Dermis microvascular lymphatic vessel endothelial cell (primary cell): ENCODE measurements around the gene OGFOD3. TPM values are rescaled to one million over a fixed set of nuclear protein-coding genes. Genes with fewer than 3 reads are reported as not detected.
"Not testable (repeated sequence)": the region's sequence is repeated elsewhere in the genome, so short reads cannot be mapped to it uniquely, and the experiment has no call there.

Source experiments
- DNase-seq, 2 donors: peaks; one replicate each; pipeline versions ENCODE4 v3.0.0 to v3.0.0-alpha.2; 2010; ENCODE audit warnings: low read depth in 2 of 2
- total RNA-seq: library from RNA; depleted of rRNA; stranded (reverse); fragments of >200 nt; gene quantifications from 2 replicates; pipeline ENCODE4 v1.2.1, GENCODE V29; 2014

OGFOD3 gene
- total RNA-seq, 1 donor from 2014 or later: 24.1 TPM

DNA sequence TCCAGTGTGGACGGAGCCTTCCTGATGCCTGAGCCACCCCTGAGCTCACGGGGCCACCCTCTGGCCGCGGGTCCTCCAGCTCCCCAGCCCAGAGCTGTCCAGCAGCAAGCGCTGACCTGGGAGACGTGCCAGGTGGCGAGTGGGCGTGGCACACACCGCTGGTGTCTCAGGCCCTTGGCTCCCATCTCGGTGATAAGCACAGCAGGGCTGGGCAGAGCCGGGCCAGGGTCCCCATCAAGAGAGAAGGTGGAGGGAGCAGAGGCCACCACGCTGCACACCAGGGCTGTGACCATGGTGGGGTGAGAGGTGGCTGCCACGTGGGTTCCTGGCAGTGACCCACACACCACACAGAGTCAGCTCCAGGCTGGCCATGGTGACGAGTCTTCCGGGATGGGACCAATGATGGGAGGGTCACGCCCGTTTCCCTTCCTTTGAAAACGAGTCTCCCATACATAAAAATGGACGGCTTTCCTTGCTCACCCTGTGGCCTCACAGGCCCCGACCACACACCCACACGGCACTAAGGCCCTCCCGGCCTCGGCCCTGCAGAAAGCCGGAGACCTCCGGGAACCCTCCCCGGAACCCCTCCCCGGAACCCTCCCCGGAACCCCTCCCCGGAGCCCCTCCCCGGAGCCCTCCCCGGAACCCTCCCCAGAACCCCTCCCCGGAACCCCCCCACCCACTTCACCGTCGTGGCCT lies 30.0 kb downstream of the OGFOD3 start:
- no peak for DNase-seq

DNA sequence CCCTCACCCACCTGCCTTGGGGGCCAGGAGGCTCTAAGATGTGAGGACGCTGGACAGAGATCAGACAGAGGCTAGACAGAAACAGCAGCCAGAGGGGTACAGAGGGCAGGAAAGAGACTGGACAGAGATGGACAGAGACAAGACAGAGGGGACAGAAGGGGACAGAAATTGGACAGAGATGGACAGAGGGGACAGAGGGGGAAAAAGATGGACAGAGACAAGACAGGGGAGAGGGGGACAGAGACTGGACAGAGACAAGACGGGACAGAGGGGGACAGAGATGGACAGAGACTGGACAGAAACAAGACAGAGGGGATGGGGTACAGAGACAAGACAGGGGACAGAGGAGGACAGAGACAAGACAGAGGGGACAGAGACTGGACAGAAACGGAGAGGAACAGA lies 30.7 kb downstream of the OGFOD3 start:
- no peak for DNase-seq

DNA sequence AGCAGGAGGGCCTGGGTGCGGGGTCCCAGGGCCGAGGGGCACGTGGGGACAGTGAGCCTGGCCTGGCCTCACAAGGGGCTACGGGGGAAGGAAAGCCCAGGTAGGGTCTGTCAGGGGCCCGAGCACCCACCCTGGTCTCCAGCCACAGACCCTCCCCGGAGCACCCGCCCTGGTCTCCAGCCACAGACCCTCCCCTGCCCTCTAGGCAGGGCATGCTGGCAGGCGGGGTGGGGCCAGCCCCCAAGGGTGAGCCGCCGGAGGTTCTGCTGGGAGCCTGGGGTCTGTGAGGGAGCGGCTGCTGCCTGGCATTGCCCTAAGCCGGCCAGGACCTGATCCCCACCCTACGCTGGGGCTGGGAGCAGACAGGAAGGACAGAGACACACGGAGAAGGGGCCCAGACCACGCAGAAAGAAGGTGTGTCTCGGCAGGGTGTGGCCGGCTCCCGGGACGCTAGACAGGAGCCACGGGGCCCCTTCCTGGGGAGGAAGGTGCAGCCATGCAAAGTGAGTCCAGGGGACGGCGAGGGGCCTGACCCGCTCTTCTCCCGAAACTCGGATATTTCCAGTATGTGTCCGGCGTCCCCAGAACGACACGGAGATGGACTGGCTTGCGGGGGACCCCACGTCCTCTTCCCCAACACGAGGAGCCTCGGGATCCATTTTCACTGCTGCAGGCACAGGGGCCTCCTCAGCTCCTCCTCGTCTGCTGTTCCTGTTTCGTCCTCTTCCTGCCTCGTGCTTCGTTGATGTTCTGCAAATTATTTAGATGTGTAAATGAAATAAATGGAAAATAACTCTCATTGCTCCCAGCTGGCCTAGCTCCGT lies 31.3 kb downstream of the OGFOD3 start:
- no peak for DNase-seq

DNA sequence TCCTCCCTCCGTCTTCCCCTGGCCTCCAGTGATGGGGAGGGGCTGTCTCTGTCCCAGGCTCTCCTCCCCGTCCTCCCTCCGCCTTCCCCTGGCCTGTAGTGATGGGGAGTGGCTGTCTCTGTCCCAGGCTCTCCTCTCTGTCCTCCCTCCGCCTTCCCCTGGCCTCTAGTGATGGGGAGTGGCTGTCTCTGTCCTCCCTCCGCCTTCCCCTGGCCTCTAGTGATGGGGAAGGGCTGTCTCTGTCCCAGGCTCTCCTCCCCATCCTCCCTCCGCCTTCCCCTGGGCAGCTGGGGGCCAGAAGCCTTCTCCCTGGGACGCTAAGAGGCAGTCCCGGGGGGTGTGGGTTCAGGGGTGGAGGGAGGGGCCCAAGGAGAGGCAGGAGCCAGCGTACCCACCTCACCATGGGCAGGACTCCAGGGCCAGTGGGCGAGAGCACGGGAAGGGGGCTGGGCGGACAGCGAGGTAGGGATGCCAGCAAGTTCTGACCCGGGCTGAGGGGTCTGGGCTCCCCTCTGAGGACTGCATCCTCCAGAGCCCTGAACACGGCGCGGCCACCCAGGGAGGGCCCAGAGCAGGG lies 32.0 kb downstream of the OGFOD3 start:
- DNase-seq: no peak

DNA sequence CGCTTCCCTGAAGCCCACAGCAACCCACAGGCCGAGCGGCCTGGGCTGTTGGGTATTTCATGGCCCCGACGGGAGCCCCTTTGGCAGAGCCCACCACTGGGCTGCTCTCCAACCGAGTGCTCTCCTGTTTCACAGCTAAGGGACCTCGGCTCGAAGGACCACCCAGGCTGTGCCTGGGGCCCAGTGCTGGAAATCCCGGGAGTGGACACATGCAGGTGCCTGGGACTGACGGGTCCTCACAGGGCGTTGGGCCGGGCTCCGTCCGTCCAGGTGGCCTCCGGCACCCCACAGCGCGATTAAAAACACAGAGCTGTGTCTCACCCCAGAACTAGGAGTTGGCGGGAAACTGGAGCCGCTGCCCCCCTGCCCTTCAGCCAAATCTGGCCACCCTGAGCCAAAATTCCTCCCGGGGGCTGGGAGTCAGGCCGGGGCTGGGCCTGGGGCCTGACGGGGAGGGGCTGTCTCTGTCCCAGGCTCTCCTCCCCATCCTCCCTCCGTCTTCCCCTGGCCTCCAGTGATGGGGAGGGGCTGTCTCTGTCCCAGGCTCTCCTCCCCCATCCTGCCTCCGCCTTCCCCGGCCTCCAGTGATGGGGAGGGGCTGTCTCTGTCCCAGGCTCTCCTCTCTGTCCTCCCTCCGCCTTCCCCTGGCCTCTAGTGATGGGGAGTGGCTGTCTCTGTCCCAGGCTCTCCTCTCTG lies 32.7 kb downstream of the OGFOD3 start:
- DNase-seq: no peak

DNA sequence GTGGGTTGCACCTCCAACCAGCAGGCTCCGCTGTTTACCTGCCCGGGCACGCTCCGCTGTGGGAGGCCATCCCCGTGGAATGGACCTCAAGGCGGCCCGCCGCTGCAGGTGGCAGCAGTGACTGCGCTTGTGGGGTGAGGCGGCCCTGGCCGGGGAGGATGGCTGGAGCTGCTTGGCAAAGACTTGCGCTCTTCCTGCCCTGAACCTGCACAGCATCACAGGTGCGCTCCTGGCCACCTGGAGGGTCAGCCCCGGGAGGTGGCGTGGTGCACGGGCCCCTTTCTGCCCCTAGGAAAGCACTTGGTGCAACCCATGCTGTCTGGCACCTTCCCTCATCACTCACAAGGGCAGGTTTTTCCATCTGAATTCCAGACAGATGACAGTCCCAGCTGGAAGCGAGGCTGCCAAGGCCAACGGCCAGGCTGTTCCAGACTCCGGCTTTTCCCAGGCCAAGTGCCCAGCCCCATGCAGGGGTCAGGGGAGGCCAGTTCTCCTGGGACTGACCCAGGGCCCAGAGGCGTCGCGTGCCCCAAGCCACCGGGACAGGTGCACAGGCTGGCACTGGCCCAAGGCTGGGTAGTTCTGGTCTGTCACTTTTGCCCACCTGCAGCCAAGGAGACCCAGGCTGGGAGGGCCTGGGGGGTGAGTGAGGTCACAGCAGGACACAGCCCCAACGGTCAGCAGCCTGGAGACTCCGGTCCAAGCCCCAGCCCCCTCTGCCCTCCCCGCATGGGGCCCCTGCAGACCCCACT lies 33.5 kb downstream of the OGFOD3 start:
- DNase-seq: no peak

DNA sequence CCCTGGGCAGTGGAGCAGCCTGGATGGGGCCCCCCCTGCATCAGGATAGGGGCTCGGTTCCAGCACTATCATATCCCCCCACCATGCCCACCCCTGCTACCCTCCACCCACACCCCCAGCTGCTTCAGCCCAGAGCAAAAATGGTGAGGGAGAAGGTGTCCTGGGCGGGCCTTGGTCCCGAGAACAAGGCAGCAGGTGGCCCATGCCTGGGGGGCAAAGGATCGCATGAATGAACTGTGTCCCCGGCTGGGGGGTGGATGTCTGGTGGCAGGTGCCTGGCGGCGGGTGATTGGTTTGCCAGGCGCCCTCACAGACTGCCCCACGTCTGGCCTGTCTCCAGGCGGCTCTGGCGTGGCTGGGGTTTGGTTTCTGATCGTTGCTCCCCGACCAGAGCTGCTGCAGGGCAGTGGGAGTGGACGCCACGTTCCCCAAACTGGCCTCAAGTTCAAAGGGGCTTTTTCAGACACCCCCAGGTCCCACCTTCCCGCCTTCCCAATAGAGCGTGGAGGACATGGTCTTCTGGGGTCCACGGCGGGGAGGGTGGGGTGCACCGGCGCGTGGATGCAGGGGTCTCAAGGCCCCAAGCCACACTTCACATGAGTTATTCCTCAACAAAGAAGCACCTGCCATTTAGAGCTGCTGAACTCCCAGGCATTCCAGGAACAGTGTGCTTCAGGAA lies 34.2 kb downstream of the OGFOD3 start:
- no peak for DNase-seq

DNA sequence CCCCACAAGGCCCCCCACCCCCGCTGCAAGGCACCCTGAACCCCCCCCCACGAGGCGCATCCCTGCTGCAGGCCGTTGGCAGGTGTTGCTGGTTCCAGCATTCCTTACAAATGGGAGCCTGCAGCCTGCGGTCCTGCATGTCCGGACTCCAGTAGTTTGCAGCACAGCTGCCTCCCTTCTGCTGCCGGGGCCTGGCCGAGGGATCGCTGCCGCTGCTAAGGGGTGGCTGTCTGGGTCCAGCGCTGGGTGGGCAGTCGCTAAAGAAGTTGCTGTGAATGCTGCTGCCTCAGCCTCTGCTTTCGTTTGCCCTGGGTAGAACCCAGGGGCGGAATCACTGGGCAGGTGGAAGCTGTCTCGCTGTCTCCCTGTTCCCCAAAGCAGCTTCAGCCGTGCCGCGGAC lies 35.0 kb downstream of the OGFOD3 start:
- no peak for DNase-seq

DNA sequence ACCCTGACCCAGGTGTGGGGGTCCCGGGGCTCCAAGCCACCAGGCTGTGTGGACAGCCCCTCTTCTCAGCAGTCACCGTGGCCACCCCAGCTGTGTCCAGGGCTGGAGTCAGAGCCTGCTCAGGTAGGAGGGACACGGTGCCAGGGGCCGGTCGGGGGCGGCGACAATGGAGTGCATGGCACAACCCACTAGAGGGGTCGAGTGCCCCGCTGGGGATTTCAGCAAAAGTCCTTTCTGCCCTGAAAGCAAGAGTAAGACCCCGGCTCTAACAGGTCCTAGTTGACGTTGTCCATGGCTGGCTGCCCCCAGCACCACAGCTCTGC lies 35.5 kb downstream of the OGFOD3 start:
- no peak for DNase-seq

DNA sequence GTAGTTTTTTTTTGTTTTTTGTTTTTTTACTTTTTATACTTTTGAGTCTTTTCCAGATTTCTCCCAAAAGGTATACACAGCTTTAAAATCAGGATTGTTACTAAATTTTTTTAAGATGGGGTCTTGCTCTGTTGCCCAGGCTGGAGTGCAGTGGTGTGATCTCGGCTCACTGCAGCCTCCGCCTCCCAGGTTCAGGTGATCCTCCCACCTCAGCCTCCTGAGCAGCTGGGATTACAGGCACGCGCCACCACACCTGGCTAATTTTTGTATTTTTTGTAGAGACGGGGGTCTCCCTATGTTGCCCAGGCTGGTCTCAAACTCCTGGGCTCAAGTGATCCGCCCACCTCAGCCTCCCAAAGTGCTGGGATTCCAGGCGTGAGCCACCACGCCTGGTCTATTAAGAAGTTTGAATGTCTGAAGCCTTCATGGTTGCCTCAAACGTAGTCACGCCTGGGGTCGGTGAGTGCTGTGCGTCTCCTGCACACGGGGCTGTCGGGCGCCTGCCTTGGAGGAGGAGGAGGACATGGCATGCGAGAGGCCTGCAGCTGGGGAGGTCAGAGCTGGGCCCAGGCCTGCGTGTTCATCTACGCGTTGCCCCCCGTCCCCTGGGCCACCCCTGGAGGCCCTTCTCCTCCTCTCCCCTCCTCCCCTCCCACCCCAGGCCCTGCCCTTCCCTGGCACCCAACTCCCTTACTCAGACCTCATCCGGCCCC lies 36.0 kb downstream of the OGFOD3 start:
- DNase-seq: not testable (repeated sequence)

DNA sequence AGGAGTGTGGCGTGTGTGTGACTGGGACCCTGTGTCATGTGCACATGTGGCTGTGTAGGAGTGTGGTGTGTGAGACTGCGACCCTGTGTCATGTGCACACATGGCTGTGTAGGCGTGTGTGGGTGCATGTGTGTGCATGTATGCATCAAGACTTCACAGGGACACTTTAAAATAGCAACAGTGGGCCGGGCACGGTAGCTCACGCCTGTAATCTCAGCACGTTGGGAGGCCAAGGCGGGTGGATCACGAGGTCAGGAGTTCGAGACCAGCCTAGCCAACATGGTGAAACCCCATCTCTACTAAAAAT lies 36.7 kb downstream of the OGFOD3 start:
- DNase-seq: not testable (repeated sequence)

DNA sequence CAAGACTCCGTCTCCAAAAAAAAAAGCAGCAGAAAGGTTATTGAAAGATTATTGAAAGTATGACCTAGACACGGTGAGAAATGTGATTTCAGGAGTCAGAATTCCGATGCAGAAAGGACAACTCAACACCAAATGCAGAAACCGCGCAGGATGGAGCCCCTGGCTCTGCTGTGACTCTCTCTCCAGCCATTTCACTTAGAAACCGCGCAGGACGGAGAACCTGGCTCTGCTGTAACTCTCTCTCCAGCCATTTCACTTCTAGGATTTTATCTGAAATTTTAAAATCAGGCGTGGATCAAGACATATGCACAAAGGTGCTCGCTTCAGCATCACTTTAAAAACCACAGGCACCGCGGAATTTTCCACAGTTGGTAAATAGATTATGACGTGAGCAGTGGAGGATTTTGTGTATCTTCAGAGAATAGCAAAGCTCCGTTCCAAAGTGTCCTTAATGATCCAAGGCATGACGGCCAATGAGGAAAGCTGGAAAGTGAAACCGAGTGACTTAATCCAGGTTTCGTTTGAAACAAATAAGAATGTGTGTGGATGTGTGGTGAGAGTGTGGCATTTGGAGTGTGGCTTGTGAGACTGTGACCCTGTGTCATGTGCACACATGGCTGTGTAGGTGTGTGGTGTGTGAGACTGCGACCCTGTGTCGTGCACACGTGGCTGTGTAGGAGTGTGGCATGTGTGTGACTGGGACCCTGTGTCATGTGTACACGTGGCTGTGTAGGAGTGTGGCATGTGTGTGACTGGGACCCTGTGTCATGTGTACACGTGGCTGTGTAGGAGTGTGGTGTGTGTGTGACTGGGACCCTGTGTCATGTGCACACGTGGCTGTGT lies 37.3 kb downstream of the OGFOD3 start:
- no peak for DNase-seq

DNA sequence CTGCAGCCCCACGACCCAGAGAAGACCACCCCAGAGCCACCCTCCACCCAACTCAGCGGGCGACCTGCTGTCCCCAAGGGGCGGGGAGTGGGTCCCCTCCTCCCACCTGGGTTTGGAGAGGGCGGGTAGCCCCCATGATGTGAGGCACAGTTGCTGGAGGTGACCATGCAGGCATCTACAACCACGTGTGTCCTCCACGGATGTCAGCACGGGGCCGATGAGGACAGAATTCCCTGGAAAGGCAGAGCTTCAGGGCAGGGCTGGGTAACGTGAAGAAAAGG lies 39.7 kb downstream of the OGFOD3 start:
- DNase-seq: no peak

DNA sequence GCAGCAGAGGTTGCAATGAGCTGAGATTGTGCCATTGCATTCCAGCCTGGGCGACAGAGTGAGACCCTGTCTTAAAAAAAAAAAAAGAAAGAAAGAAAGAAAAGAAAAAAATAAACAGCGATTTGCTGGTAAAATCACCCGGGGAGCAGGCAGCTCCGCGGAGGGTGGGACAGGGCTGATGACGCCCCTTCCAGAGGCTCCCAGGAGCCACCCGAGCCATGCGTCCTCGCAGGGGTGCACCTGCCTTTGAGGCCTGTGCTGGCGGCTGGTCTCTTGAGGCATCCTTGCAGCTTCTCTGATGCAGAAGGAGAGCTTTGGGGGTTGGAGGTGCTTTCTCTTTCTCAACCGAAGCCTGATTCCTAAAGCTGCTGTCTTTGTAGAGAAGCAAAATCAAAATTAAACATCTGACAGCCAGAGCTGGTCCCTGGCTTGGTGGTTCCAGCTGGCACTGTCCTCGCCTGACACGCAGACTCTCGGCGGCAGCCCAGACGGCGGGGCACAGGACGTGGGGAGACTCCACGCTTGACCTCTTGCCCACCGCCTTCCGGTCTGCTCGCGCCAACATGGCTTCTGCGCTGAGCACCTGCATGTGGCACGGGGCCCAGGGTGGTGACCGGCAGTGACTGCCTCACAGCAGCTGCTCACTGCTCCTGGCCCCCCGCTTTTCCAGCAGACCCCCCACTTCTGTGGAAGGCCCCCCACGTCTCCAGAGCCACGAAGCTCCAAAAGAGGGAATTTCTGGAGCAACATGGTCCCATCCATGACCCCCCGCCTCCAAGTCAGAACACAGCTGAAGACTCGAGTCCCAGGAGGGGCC lies 40.3 kb downstream of the OGFOD3 start:
- DNase-seq: no peak

DNA sequence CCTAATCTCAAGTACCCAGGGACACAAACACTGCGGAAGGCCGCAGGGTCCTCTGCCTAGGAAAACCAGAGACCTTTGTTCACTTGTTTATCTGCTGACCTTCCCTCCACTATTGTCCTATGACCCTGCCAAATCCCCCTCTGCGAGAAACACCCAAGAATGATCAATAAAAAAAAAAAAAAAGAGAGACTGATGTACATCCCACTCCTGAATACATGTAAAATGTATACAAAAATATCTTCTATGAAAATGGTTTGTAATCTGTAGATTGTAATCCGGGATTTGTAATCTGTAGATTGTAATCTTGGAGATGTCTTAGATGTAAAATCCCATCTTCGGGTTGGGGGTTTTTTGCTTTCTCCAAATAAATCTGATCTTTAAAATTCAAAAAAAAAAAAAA lies 41.1 kb downstream of the OGFOD3 start:
- DNase-seq: not testable (repeated sequence)

DNA sequence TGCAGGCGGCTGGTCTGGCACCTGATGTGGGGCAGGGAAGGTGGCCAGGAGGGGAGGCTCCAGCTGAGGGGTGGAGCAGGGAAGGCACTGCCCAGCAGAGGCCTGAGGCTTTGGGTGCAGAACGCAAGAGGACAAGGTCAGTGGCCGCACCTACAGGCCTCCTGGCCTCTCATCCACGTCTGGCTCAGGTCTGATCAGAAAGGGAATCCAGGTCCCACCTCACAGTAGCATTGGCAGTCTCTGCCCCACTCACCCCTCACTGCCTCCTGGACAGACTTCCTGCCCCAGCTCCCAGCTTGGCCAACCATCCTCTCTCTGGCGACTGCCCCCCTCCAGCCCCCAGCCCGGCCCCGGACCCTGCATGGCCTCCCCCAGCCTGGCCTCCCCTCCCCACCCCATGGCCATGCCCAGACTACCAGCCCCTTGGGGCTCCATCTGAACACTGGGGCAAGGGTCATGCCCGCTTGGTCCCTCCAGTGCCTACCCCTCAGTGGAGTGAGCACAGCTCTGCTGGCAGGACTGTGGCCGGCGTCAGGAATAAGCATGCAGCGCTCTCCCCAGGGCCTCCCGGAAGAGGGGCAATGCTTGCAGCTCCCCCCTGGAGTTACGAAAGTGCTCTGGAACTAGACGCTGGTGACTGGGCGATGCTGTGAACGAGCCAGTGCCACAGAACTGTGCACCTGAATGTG lies 42.2 kb downstream of the OGFOD3 start:
- DNase-seq: no peak

DNA sequence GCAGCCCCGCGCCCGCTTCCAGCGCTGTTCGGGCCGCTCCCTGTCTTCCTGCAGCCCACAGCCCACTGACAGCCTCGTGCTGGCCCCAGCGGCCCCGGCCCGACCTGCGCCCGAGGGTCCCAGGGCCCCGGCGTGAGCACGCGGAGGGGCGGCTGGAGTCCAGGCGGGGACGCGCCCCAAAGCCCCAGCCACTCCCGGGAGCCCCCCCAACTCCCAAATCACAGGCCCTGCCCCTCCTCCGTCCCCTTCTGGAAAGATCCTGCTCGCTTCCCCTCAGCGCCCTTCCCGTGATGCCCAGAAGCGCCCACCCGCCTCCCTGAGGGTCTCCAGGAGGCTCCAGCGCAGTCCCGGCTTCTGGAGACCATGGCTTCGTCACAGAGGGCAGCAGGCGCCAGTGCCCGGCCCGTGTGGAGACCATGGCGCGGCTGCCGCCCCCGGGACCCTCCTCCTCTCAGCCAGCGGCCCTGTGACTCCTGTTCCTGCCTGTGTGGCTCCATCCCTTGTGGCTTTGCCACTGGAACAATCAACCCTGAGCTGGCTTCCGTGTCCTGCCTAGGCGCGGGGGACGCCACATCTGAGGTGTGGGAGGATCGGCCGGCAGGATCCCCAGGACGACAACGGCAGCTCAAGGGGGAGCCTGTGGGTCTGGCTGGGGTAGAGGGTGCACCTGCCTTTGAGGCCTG lies 42.9 kb downstream of the OGFOD3 start:
- no peak for DNase-seq
